Spleen (tissue), 7 donors: ENCODE measurements around the gene MYD88.

ENCODE experiments used
- CTCF ChIP-seq, 11 experiments: fragments of 200-600 bp in 7 of 11; fragments of 450-650 bp in 4 of 11; sonication (generic) in 4 of 11; IDR thresholded peaks in 8 of 11; conservative IDR thresholded peaks in 3 of 11; 1 replicate in 7 of 11; 2 replicates in 4 of 11; pipeline versions ENCODE4 v1.4.0 to v1.8.0; 2016 to 2021; ENCODE audit warnings: antibody characterized with exemption in 11 of 11, inconsistent platforms in 4 of 11, mild to moderate bottlenecking in 1 of 11
- POLR2A ChIP-seq, 3 donors: fragments of 450-650 bp; IDR thresholded peaks; one replicate each; pipeline ENCODE4 v1.5.1; 2017; ENCODE audit warnings: antibody characterized with exemption in 3 of 3, mild to moderate bottlenecking in 1 of 3
- donor health status: DM: no; HTN: no; CAD: no; lungs with moderate emphysema.
- donor health status: DM: no; HTN: no; CAD: no.
- donor health status: DM: no; HTN: no; CAD: no.

GRCh38 chr3:38125305-38126120 is 12.9 kb upstream of the MYD88 start:
- TF ChIP-seq CTCF (IDR thresholded peaks at IDR 0.05 in 8 of 11, conservative IDR thresholded peaks at IDR 0.05 in 3 of 11), result no peak
- no peak for TF ChIP-seq POLR2A (IDR thresholded peaks at IDR 0.05)
